Mucosa of stomach (tissue), 1 donor: ENCODE results near the gene TMEM134.
"Not testable (repeated sequence)": the region's sequence is repeated elsewhere in the genome, so short reads cannot be mapped to it uniquely, and the experiment has no call there.

Source experiments
- H3K27me3 ChIP-seq: one replicate; pipeline ENCODE4 v1.7.0; 2013; ENCODE audit warnings: mild to moderate bottlenecking, low read length; ENCODE audit not compliant: control insufficient read depth, insufficient read depth
- H3K36me3 ChIP-seq: one replicate; pipeline ENCODE4 v1.7.0; 2013; ENCODE audit warnings: low read length; ENCODE audit not compliant: control insufficient read depth, insufficient read depth
- H3K4me1 ChIP-seq: one replicate; pipeline ENCODE4 v1.7.0; 2013; ENCODE audit warnings: mild to moderate bottlenecking, low read length; ENCODE audit not compliant: control insufficient read depth, insufficient read depth
- H3K4me3 ChIP-seq: one replicate; pipeline ENCODE4 v1.7.0; 2013; ENCODE audit warnings: low read length
- H3K9ac ChIP-seq: one replicate; pipeline ENCODE4 v1.7.0; 2013; ENCODE audit warnings: mild to moderate bottlenecking, low read length, moderate library complexity
- H3K9me3 ChIP-seq: one replicate; pipeline ENCODE4 v1.7.0; 2013; ENCODE audit warnings: mild to moderate bottlenecking, low read length, moderate library complexity; ENCODE audit not compliant: control insufficient read depth
- donor health status: Pancreatic carcinoma.

The TMEM134 gene

DNA sequence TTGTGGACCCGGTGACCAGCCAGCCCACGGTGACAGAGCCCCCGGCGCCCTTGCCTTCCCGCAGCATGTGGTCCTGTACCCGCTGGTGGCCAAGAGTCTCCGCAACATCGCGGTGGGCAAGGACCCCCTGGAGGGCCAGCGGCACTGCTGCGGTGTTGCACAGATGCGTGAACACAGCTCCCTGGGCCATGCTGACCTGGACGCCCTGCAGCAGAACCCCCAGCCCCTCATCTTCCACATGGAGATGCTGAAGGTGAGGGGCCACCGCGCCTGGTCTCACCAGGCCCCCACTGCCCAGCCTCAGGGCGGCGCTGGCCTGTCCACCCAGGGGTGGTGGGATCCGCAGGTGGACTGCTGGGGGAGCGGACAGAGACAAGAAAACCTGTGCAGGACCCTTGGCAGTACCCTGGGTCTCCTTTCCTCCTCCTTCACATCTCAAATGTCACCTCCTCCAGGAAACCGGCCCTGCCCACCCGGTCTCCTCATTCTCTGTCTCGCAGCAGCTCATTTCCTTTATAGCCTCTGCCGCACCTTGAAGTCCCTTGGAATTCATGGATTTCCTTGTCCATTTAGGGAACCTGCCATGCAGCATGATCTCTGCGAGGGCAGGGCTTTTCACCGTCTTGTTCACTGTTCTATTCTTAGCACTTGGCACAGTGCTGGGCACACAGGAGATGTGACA is 20.3 kb upstream of the TMEM134 start:
- no peak overlapping the region for H3K9ac ChIP-seq
- no peaks in the 10 kb centered on the region for H3K27me3 ChIP-seq
- H3K9me3 ChIP-seq, result no peaks in the 10 kb centered on the region
- peaks cover 11% of the 10 kb centered on the region for H3K4me1 ChIP-seq
- H3K4me3 ChIP-seq, result no peak overlapping the region
- H3K36me3 ChIP-seq, result no peaks in the 10 kb centered on the region

DNA sequence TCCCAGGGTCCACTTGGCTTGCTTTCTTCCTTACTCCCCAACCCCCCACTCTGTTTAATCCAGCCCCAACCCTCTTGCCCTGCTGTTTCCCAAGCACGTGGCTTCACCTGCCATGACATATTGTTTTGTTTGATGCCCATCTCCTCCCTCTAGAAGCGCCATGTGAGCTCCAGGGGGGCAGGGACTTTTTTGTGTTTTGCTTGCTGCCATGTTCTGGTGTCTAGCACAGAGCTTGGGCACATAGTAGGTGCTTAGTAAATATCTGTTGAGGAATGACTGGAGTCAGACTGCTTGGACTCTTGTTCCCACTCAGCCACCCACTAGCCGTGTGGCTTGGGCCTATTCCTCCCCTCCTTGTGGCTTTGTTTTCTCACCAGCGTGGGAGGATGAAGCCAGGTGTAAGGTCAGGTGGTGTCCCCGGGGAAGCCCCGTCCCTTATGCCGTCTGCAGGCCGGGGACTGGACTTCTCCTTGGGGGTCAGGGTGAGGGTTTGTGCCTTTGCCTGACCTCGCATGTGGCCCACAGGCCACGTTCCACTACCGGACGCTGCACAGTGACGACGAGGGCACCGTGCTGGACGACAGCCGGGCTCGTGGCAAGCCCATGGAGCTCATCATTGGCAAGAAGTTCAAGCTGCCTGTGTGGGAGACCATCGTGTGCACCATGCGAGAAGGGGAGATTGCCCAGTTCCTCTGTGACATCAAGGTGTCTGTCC is 17.6 kb upstream of the TMEM134 start:
- no peaks in the 10 kb centered on the region for H3K27me3 ChIP-seq
- H3K4me1 ChIP-seq, result peaks cover 23% of the 10 kb centered on the region
- H3K9me3 ChIP-seq, result no peaks in the 10 kb centered on the region
- H3K4me3 ChIP-seq, result no peak overlapping the region
- H3K9ac ChIP-seq, result no peak overlapping the region
- H3K36me3 ChIP-seq, result no peaks in the 10 kb centered on the region

DNA sequence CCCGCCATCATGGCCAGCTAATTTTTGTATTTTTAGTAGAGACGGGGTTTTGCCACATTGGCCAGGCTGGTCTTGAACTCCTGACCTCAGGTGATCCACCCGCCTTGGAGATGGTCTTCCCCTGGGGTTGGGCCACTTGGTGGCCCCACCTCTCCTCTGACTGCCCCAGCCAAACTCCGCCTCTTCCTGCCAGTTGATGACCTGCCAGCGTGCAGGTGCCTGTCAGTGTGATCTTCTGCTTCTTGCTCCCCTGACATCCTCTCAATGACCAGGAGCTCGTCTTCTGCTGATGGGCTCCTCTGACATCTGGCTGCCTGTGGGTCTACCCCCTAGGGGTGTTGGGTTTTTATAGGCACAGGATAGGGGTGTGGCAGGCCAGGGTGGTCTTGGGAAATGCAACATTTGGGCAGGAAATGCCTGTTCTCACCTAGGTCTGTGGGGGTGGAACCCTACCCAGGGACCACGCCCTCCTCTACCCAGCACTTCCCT is 16.9 kb upstream of the TMEM134 start:
- not testable (repeated sequence) for H3K4me3 ChIP-seq, H3K9me3 ChIP-seq, H3K27me3 ChIP-seq, H3K9ac ChIP-seq, H3K36me3 ChIP-seq
- peaks cover 23% of the 10 kb centered on the region for H3K4me1 ChIP-seq

DNA sequence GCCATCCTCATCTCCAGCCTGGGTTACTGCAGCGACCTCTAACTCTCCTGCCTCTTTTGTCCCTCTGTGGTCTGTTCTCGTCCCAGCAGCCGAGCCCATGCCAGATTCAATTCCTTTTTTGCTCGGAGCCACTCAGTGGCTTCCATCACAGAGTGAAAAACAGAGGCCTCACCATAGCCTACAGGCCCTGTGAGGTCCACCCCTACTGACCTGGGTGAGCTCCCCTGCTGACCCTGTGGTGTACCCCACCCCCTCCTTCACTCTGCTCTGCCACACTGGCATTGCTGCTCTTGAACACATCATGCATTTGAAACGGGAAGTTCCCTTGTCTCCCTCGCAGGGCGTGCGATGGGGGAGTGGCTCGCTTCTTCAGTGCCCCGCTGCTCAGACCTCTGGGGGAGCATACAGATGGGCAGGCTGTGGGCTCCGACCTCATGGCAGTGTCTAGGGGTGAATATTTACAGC is 15.8 kb upstream of the TMEM134 start:
- Histone ChIP-seq H3K4me3 (no peak overlapping the region), H3K36me3 (no peaks in the 10 kb centered on the region), H3K9ac (peak overlapping the region; percentile 37), H3K9me3 (no peaks in the 10 kb centered on the region), H3K4me1 (peaks cover 23% of the 10 kb centered on the region), H3K27me3 (no peaks in the 10 kb centered on the region)

DNA sequence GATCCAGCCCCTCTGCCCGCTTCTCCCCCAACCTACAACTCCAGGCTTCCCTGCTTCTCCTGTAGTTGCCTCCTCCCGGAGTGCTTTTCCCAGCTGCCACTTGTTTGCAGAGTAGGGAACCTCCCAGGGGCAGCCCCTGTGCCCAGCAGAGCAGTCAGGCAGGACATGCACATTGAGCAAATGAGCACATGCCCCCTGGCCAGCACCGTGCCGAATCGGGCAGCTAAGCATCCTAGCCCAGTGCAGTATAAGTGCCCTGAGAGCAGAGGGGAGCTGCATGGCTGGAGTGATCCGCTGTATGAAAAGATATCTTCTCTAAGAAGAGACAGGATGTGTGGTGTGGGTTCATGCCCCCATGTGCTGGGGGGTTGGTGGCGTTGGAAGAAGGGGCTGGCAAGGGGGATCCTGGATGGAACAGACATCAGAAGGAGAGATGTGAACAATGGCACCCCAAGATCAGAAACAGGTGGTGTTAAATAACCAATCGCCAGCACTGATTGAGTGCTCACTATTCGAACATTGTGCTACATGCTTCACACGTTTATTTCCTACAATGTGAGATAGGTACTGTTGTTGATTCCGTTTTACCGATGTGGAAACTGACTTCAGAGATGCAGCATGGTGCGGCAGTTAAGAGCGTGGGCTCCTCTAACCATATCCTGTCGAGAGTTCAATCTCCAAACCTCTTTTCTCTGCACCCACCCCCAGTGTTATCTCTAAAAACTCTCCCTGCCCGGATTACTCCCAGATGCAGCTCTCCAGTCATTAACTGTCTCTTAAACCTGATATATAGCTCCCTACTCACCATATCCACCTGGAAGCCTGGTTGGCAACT is 15.0 kb upstream of the TMEM134 start:
- peak overlapping the region; percentile 37 for H3K9ac ChIP-seq

DNA sequence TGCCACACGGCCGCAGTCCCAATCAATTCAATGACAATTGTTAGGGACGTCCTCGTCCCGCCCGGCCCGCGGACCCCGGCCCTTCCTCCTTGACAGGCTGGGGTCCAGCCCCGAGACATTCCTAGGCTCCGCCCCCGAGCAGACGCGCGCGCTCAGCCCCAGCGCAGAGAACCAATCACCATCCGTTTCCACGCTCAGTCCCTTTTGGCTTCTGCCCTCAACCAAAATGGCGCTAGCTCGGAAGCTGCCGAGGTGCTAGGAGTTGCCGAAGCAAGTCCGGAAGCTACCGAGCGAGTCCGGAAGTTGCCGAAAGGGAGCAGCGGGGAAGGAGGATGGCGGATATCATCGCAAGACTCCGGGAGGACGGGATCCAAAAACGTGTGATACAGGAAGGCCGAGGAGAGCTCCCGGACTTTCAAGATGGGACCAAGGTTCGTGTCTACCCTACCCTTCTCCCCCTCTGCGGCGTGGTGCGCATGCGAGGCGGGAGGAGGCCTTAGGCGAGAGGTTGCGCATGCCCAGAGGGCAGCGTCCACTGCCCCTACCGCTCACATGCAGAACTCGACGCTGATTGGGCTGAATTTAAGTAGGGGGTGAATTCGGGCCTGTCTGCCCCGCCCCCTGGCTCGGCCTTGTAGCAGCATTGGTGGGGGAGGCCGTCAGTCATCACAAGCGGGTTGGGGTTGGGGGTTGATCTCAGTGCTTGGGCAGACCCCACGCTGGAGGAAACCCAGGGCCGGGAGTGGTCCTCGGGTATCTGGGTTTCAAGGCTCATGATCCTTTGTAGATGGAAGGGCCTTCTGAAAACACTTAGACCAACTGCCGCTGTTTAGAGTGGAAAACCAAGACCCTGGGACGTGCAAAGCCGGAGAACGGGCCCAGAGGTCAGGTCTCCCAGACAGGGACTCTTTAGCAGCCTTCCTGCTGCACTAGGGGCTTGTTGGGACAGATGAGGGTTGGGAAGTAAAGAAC is 14.1 kb upstream of the TMEM134 start, which contains the start of gene AIP:
Gene AIP (plus strand): TSS at position 200 of the 972 bp plus-strand sequence. CDS start 133 bp downstream, at position 333.
- Histone ChIP-seq H3K9ac (peak within 1 kb of the TSS; percentile 77), H3K27me3 (no peaks in the 10 kb centered on the region), H3K4me1 (peaks cover 23% of the 10 kb centered on the region), H3K4me3 (peak within 1 kb of the TSS; percentile 75), H3K9me3 (no peaks in the 10 kb centered on the region), H3K36me3 (no peaks in the 10 kb centered on the region)

More for the DNA sequence above, 15.0 kb upstream of the TMEM134 start:
- no peaks in the 10 kb centered on the region for H3K36me3 ChIP-seq
- no peak overlapping the region for H3K4me3 ChIP-seq
- no peaks in the 10 kb centered on the region for H3K9me3 ChIP-seq
- H3K4me1 ChIP-seq, result peaks cover 23% of the 10 kb centered on the region
- no peaks in the 10 kb centered on the region for H3K27me3 ChIP-seq

DNA sequence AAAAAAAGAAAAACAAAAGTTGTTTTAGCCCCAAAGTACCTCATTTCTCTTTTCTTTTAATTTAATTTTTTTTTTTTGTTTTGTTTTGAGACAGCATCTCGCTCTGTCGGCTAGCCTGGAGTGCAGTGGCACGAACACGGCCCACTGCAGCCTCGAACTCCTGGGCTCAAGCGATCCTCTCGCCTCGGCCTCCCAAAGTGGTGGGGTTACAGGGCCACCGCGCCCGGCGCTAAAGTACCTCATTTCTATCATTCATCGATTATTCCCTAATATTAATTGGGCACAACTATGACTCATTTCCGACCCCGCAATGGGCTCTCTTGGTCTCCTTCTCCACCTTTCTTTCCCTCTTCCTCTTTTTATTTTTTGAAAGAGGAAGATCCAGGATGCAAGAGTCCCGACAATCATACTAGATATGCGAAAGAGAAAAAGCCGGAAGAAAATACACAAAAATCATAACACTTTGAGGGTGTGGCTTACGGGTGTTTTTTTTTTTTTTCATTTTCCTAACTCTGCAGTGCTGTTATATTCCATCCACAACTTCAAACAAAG is 13.3 kb upstream of the TMEM134 start:
- peak overlapping the region; percentile 75 for H3K4me3 ChIP-seq
- peak overlapping the region; percentile 77 for H3K9ac ChIP-seq
- peaks cover 23% of the 10 kb centered on the region for H3K4me1 ChIP-seq
- H3K9me3 ChIP-seq, result no peaks in the 10 kb centered on the region
- no peaks in the 10 kb centered on the region for H3K27me3 ChIP-seq
- H3K36me3 ChIP-seq, result no peaks in the 10 kb centered on the region

DNA sequence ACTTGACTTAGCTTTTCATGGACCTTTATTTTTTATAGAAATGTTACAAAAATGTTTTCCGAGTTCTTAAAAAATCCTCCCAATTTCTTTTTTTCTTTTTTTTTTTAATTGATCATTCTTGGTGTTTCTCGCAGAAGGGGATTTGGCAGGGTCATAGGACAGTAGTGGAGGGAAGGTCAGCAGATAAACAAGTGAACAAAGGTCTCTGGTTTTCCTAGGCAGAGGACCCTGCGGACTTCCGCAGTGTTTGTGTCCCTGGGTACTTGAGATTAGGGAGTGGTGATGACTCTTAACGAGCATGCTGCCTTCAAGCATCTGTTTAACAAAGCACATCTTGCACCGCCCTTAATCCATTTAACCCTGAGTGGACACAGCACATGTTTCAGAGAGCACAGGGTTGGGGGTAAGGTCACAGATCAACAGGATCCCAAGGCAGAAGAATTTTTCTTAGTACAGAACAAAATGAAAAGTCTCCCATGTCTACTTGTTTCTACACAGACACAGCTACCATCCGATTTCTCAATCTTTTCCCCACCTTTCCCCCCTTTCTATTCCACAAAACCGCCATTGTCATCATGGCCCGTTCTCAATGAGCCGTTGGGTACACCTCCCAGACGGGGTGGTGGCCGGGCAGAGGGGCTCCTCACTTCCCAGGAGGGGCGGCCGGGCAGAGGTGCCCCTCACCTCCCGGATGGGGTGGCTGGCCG is 8.4 kb upstream of the TMEM134 start:
- not testable (repeated sequence) for H3K9ac ChIP-seq, H3K4me3 ChIP-seq, H3K36me3 ChIP-seq, H3K27me3 ChIP-seq, H3K4me1 ChIP-seq, H3K9me3 ChIP-seq

DNA sequence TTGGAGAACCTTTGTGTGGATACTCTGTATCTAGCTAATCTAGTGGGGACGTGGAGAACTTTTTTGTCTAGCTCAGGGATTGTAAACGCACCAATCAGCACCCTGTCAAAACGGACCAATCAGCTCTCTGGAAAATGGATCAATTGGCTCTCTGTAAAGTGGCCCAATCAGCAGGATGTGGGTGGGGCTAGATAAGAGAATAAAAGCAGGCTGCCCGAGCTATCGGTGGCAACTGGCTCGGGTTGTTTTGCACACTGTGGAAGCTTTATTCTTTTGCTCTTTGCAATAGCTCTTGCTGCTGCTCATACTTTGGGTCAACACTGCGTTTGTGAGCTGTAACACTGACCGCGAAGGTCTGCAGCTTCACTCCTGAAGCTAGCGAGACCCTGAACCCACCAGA is 7.6 kb upstream of the TMEM134 start:
- not testable (repeated sequence) for H3K9ac ChIP-seq, H3K27me3 ChIP-seq, H3K4me3 ChIP-seq, H3K9me3 ChIP-seq, H3K4me1 ChIP-seq, H3K36me3 ChIP-seq

DNA sequence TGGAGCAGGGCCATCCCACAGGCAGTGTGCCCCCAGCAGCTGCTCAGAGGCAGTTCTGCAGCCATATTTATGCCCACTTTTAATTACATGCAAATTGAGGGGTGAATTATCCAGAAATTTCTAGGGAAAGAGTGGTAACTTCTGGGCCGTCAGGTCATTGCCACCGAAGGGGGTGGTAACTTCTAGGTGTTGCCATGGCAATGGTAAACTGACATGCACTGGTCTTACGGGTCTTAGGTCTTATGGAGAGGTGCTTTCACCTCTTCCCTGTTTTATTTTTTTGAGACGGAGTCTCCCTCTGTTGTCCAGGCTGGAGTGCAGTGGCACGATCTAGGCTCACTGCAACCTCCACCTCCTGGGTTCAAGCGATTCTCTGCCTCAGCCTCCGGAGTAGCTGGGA is 3.8 kb upstream of the TMEM134 start:
- H3K27me3 ChIP-seq, result no peaks in the 10 kb centered on the region

More for the DNA sequence above, 3.8 kb upstream of the TMEM134 start:
- Histone ChIP-seq H3K9ac (no peak overlapping the region), H3K4me1 (peaks cover 12% of the 10 kb centered on the region), H3K9me3 (no peaks in the 10 kb centered on the region), H3K4me3 (no peak overlapping the region), H3K36me3 (no peaks in the 10 kb centered on the region)
